Right renal pelvis (tissue), 4 donors: ENCODE data around the gene ATP11A. TPM values are rescaled to one million over a fixed set of nuclear protein-coding genes. Genes with fewer than 3 reads are reported as not detected.
"Not testable (repeated sequence)": the region's sequence is repeated elsewhere in the genome, so short reads cannot be mapped to it uniquely, and the experiment has no call there.

Source experiments
- DNase-seq, 4 donors: peaks; one replicate each; pipeline ENCODE4 v3.0.0-alpha.2; 2013; ENCODE audit warnings: low read depth in 4 of 4, low spot score in 3 of 4, missing footprints in 1 of 4
- polyA plus RNA-seq, 4 donors: library from polyadenylated mRNA; unstranded; fragments of 120-200 nt; gene quantifications; one replicate each; pipeline ENCODE4 v1.2.1, GENCODE V29; 2013; ENCODE audit not compliant: insufficient read length in 4 of 4

The ATP11A gene
- polyA plus RNA-seq, 4 donors, result 47.2 to 53.3 (median 48.0) TPM

DNA sequence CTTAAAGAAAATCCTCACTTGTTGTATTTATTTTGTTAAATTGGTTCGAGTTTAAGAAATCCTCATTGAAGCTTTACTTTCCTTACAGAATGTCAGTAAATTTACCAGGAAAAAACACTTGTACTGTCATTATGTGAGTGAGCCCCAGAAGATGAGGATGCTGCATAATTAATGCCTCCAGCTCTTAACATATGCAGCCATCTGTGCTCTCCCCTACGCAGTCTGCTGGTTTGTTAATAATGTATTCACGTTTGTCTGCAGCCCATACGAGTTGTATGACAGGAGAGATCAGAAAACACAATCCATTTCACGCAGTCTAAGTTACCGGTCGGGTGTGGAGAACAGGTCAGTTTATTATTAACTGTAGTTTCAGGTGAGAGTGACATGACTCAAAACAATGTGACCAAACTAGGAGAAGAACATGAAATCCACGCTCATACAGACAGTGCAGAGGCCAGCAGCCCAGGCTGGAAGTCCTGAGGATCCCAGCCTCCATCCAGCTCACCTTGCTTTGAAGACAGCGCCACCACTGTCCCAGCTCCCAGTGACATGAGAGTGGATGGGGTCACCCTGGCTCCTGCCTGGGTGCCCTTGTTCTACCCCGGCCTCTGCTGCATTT is 19.8 kb upstream of the ATP11A start:
- DNase-seq, result no peak

DNA sequence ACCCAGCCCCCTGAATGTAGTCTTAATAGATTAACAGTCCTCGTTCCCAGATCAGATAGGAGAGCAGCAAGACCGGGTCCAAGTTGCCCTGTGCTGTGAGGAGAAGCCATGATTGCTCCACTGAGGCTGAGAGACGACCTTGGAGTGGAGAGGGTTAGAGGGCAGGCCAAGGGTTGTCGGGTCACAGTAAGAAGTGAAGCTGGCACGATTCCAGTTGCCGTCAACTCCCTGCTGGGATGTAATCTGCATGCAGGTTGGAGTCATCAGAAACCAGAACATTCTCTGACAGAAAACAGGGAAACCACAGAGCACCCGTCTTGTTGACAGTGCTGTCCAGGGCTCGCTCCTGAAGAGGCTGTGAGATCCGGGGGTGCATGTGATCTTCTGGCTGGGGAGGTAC is 19.0 kb upstream of the ATP11A start:
- DNase-seq, result no peak

DNA sequence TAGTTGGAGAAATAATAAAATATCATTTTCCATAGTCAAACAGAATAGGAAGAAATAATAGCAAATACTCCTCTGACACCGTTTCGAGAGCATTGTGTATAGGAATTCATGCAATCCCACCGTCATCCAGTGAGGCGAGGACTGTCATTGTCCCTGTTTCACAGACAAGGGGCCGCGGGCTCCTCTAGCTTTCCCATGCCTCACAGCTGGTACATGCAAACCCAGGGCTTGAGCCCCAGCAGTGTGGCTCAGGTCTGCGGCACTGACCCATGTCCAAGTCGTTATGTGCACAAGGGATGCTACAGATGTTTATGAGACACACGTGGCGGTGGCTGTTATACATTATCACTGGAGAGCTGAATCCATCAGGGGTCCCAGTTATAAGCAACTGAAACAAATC is 18.5 kb upstream of the ATP11A start:
- no peak for DNase-seq

DNA sequence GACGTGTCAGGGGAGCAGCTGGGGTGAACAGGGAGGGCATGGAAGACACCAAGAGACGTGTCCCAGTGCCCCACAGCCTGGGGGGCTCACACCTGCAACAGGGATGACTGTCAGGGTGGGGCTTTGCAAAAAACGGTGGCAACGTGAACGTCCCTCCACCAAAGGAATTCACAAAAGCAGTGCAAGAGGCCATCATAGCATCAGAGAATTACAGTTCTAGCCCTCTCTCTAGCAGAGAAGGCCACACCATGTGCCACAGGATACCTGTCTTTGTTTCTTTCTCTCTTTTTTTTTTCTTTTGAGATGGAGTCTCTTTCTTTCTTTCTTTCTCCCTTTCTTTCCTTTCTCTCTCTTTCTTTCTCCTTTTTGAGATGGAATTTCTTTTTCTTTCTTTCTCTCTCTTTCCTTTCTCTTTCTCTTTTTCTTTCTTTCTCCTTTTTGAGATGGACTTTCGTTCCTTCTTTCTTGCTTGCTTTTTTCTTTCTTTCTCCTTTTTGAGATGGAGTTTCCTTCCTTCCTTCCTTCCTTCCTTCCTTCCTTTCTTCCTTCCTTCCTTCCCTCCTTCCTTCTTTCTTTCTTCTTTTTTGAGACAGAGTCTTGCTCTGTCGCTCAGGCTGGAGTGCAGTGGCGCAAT is 17.1 kb upstream of the ATP11A start:
- DNase-seq, result no peak

DNA sequence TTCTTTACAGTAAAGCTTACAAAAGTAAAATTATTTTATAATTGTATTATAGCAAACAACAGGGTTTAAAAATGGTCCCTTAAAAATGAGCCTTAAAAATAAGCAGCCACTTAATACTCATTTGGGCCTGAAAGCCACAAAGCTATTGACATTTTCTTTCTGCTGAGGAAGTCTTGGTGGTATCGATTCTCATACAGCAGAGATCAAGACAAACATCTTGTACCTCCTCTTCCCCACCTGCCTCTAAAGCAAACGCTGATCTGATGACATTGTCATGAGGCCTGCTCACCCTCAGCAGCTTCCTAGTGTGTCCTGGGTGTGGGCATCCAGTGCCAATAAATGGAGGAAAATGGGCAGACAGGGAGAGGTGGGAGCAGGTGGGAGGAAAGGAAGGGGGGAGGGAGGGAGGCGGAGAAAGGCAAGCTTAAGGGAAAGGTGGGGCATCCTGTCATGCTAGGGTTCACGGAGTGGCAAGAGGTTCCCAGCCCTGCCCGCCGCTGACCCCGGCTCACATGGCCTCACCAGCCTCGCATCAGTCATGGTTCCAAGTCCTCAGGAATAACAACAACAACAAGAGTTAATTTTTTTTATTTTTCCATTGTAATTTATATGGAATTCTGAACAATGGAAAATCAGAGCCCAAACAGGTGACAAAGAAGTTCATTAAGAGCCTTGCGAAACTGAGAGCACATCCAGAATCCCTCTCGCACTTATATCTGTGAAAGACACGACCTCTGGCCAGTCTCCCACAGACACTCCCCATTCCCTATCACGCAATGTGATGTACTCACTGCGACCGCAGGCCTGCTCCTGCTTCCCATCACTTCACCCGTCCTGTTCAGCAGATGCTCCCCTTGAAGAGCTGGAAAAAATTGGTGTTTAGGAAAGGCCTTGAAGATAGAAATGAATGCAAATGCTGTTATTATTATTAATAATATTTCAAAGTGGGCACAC is 15.1 kb upstream of the ATP11A start:
- DNase-seq, result no peak

DNA sequence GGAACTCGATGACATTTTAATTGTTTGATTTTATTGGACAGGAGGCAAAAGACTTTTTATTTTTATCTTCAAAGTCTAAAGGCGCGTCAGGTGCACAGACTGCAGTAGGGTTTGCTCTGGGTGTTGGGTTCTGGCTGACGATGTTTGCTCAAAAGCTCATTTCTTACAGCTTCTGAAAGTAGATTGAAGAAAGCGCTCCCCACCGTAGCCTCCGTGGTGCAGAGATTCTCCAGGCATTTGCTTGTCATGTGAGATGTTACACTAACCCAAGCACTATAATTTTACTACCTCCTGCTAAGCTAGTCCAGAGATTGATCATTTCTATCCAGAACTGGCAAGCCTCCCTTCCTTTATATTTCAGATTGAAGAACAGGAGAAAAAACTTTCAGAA is 14.5 kb upstream of the ATP11A start:
- no peak for DNase-seq

DNA sequence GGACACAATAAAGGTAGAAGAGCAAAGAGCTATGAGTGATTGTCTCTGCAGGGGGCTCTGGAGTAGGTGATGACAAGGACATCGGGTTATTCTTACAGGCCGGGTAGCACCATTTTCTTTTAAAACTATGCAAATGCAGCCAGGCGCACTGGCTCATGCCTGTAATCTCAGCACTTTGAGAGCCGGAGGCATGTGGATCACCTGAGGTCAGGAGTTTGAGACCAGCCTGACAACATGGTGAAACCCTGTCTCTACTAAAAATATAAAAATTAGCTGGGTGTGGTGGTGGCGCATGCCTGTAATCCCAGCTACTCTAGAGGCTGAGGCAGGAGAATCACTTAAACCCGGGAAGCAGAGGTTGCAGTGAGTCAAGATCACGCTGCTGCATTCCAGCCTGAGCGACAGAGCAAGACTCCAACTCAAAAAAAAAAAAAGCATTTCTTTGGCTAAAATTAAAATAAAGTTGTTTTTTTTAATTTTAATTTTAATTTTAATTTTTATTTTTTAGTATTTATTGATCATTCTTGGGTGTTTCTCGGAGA is 12.3 kb upstream of the ATP11A start:
- not testable (repeated sequence) for DNase-seq

DNA sequence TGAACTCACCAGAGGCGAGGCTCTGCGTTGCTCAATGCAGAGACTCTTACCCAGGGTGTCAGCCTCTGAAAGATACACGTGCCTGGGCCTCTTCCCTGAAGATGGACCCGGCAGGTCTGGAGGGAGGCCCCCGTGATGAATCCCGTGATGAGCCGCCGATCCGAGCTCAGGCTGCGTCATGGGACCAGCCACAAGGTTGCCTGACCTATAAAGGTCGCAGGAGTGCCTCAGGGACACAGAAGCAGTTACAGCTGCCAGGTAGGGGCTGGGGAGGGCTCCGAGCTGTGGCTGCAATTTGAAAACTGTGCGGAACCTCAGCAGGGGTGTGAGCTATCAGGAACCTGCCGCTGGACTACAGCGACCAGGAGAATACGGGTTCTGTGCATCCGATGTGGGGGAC is 10.5 kb upstream of the ATP11A start:
- no peak for DNase-seq

DNA sequence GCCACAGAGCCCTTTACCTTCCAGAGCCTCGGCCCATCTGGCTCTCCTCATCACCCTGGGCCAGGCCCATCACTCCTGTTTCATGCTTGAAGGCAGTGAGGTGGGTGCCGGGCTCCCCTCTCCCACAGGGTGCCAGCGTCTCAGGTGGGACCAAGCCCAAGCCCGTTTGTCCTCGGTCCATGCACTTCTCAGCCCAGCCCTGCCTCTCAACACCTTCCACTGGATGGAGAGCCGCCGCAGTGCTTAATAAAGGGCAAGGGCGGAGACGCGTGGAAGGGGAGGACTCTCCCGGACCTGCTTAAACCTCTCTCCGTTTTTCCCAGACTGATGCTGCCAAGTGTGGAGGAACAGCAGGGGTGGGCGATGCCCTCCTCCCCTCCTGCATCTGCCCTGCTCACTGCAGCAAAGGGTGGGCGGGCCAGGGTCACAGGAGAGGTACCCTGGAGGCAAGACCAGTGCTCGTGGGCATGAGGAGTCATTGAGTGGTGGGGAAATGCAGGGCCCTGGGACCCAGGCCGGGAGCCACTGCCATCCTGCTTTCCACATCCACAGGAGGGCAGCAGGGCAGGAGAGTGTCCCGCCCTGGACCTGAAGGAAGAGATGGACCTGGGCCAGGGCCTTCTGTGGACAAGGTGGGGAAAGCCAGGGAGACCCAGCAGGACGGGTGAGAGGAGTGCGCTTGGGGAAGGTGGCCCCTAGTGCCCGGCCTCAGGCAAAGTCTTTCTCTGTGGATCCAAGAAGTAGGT is 9.7 kb upstream of the ATP11A start:
- DNase-seq, result no peak

DNA sequence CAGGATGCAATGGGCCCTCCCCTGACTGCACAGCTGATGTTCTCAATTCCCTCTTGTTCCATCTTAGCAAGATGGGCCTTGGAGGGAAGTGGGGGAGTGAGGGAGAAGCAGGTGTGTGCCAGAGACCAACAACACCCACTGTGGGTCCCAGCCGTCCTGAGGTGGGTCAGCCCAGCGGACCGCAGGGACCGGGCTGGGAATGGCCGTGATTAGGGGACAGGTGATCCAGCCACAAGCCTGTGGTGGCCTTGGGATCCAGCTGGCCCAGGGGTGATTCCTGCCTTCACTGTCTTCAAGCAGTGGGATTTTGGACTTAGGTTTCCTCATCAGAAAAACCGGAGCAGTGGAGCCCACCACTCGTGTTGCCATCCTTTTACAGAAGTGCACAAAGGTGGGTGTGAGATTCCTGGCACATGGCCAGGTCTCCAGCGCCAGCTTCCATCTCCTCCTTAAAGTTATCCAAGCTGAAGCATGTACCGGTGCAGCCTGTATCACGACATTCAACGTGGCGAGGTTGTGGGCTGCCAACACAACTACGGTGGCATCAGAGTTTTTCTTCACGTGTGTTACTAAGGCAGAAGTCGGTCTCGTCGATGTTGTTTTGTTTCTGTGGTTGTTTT is 9.0 kb upstream of the ATP11A start:
- DNase-seq, result no peak

DNA sequence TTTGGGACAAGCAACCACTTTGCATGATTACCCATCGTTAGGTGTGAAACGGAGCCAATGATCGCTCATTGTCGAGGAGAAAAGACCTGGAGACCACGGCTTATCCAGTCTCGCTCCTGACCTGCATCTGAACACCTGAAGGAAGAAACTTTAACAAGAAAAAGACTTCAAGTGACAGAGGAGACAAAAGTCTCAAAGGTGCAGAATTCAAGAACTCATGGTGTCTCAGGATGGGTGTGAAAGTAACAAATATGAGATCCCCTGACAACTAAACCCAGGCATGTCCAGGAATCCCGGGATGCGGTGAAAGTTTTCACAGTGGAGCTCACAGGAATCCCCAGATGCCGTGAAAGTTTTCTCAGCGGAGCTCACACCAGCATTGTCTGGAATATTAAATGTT is 6.3 kb upstream of the ATP11A start:
- no peak for DNase-seq

DNA sequence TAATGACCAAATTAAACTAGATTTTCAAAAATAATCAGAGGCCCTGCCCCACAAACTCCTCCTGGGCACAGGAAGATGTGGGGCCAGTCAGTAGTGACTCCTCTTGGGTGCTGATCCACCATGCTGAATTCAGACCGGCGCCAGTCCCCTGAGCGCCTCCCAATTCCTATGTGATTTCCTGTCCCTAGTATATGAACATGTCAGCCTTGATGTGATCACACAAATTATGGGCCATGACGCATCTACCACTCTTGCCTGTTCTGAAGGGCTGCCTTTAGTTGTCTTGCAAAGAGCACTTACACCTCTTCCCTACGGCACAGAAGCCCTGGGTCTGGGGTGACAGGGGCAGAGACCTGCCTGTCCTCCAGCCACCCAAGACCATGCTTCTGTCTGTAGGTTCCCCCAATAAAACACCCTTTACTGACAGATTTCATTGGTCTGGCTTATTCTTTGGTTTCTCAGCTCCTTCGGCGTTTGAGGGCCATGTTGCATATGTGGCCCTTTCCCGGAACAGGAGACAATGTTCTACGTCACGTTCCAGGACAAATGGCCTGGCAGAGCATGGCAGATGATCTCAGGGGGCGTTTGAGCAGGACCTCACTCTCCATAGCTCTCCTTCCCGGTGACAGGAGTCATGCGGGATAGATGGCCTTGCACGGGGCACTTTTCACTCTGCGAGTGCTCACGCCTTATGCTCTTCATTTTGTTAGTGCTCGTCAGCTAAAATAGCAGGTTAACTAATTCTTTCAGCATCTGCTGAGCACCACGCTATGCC is 5.6 kb upstream of the ATP11A start:
- no peak for DNase-seq

DNA sequence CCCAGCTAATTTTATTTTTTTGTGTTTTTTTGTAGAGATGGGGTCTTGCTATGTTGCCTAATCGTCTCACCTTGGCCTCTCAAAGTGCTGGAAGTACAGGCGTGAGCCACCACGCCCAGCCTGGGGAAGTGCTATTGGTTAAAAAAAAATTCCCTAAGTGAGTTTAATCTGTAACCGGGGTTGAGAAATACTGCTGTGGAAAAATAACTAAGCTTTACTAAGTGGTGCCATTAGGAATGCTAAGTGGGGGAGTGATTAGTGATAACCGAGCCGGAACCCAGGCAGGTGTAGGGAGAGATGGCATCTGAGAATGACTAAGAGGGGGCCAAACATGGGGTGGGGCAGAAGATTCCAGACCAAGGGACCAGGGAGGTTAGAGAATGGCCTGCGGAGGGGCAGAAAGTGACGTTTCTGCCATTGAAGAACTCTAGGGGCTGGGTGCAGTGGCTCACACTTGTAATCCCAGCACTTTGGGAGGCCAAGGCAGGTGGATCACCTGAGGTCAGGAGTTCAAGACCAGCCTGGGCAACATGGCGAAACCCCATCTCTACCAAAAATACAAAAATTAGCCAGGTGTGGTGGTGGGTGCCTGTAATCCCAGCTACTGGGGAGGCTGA is 4.5 kb upstream of the ATP11A start:
- DNase-seq, result not testable (repeated sequence)

DNA sequence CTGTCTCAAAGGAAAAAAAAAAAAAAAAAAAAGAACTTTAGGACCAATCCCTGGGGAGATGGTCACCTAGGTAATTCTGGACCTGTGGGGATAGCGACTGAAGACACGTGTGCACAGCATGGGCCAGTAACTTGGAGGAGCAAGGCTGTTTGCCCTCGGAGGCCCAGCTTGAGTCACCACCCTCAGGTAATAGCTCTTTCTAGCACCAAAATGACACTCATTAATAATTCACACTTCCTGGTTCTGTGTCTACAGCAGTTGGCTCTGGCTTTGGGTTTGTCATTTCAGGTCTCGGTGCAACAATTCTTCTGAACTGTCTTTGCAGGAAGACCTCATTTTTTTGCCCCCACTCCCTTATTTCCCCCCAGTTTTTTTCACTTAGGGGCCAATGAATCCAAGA is 3.9 kb upstream of the ATP11A start:
- no peak for DNase-seq

DNA sequence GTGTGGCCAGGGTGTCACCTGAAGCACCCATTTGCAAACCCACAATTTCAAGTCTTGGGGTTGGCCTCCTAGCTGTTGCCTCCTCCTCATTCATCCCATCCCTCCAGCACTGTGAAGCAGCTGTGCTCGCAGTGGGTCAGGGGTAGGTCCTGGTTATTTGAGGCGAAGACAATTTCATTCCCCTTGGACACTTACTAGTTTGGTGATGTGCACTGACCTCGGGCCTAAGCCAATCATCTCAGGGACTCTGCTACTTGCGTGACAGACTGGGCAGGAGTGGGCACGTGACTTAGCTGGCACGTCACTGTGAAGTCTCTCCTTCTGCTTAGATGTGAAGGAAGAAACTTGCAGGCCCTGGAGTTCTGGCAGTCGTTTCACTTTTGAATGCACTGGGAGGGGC is 3.5 kb upstream of the ATP11A start:
- no peak for DNase-seq

DNA sequence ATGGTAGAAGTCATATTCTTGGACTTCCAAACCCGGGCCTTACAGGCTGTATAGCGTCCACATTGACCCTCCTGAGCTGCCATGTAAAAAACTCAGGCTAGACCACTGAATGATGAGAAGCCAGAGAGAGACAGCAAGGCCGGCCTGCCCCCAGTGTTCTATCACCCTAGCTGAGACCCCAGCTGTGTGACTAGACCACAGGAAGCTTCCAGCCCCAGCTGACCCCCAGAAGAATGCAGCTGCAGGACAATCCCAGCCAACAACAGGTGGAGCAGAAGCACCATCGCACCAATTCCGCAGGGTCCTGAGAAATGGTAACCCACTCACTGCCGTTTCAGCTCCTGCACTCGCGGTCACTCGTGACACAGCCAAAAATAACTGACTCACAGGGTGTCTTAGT is 2.9 kb upstream of the ATP11A start:
- no peak for DNase-seq

DNA sequence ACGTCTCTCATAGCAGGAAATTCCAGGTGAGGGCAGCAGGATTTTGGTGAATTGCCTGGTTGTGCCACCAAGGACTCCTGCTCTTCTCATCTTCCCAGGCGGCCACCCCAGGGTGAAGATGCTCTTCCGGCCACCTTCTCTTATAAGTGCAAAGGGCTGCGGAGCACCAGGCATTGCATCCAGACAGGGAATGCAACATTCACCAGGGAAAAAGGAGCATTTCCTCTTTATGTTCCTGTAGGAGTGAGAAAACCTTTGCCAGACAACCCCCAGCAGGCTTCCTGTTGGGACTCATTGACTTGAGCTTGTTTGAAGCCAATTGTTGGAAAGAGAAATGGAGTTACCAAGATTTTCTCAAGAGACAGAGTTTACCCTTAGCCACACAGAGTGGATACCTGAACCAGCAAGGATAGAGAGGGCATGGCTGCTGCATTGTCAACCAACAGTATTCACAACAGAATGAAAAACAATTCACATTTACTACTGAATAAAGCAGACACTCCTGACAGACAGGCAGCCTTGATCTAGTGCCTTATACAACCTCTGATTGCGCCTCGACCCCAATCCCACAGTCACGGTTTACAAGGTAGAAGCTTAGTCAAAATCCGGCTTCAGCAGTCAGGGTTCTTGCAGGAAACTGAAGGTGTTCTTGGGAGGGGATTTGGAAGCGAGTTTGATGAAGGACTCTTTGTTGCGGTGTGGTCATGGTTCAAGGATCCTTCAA is 1.8 kb upstream of the ATP11A start:
- no peak for DNase-seq

DNA sequence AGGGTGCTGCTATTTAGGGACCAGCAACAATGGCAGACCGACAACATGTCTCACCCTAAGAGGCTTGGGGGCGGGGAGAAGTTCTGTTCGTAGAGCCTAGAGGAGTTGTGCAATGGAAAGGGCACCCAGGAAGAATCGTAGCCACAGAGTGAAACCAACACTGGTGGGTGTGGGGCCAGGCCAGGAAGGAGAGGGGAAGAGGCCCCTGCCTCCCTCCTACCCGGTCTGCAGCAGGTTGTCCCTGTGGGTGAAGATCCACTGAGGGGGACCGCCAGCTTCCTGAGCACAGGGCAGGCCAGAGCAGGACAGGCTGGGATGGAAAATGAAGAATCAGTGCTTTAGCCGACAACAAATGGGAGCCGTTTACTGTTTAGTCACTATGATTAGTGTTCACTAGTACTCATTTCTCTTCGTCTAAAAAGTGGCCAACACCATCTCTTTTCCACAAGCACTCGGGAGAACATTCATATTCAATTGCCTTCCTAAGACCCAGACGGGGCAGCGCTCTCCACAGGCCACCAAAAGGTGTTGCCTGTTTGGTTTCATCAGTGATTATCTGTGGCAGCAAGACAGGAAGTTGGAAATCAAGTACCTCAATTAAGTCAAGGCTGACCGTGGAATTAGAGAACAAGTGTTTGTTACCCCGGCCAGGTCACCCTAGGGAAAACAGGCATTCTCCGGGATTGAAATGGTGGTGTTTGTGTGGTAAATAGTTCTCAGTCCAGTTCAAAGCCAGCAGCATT is 1.1 kb upstream of the ATP11A start:
- DNase-seq, result no peak
